MM.1S (cell line): ENCODE measurements around the gene GPR157.

ENCODE experiments used
- EZH2 ChIP-seq: fragments of 300-600 bp; sonication (generic); optimal IDR thresholded peaks from 2 replicates; pipeline ENCODE3; 2017; ENCODE audit warnings: low read depth, mild to moderate bottlenecking, antibody characterized with exemption, low read length, mixed read lengths
- EZH2phosphoT487 ChIP-seq: fragments of 300-600 bp; sonication (generic); IDR thresholded peaks from 2 replicates; pipeline ENCODE4 v1.6.1; 2018; ENCODE audit warnings: antibody characterized with exemption, low read length
- TF ChIP-seq, protein P1 (sequence below): fragments of 300-600 bp; sonication (generic); IDR thresholded peaks from 2 replicates; pipeline ENCODE4 v1.5.1; 2016; ENCODE audit warnings: antibody characterized with exemption, low read length, mixed read lengths

DNA sequence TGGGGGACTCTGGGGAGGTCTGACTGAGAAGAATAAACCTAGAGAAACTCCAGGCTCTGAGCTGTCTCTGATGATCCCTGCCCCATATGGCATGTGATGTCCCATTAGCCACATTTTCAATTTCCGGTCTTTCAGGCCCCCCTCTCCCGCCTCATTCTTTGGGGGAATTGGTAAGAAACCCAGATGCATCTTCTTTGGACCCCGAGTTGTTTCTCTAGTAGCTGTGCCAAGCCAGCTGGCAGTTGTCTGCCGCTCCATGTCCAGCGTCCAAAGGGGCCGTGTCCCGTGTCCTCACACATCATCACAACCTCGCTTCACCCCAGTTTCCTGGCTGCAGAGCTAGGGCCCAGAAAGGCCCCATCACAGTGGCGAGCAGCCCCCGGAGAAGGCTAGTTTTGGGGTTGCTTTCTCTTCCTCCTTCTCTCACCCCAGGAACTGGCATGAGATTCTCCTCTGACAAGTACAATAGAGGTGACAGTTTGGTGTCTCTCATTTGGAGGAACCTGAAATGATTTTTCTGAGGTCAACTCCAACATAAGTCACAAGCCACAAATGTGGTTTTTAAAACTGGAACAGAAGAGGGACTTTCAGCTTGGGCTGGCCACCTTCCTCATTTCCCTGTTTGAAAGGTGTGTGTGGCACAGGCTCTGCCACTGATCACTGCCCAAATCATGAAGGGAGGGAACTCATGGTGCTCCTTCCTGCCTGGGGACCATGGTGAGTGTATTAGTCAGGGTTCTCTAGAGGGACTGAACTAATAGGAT lies 6.4 kb upstream of the GPR157 start:
- TF ChIP-seq, protein P1, sequence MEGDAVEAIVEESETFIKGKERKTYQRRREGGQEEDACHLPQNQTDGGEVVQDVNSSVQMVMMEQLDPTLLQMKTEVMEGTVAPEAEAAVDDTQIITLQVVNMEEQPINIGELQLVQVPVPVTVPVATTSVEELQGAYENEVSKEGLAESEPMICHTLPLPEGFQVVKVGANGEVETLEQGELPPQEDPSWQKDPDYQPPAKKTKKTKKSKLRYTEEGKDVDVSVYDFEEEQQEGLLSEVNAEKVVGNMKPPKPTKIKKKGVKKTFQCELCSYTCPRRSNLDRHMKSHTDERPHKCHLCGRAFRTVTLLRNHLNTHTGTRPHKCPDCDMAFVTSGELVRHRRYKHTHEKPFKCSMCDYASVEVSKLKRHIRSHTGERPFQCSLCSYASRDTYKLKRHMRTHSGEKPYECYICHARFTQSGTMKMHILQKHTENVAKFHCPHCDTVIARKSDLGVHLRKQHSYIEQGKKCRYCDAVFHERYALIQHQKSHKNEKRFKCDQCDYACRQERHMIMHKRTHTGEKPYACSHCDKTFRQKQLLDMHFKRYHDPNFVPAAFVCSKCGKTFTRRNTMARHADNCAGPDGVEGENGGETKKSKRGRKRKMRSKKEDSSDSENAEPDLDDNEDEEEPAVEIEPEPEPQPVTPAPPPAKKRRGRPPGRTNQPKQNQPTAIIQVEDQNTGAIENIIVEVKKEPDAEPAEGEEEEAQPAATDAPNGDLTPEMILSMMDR = no peak
- TF ChIP-seq EZH2phosphoT487 = no peak
- TF ChIP-seq EZH2 = no peak
